Pancreas (tissue), 10 donors: Measurements from ENCODE around the gene ADAMTS9. TPM values are rescaled to one million over a fixed set of nuclear protein-coding genes. Genes with fewer than 3 reads are reported as not detected.

Source experiments
- ATAC-seq, 4 donors: fragments of 200-7000 bp; cut with Tn5 transposase; one replicate each; pipeline versions ENCODE4 v1.8.0 to v1.9.1; 2020; ENCODE audit warnings: mild to moderate bottlenecking in 4 of 4, moderate library complexity in 4 of 4
- DNase-seq, 6 donors: peaks; one replicate each; pipeline ENCODE4 v3.0.0-alpha.2; 2020
- FAIRE-seq: peaks from 2 replicates; lab custom pipeline; 2012; peaks lifted over from hg19 to GRCh38; lab: Jason Lieb, UNC
- H3K27ac ChIP-seq, 4 donors: fragments of 200-600 bp; sonication (generic); 1 replicate in 3 of 4; 2 replicates in 1 of 4; pipeline versions ENCODE4 v1.5.0 to v1.8.0; 2020
- H3K27me3 ChIP-seq, 4 donors: fragments of 200-600 bp; one replicate each; pipeline ENCODE4 v1.8.0; 2021
- H3K36me3 ChIP-seq, 3 donors: fragments of 200-600 bp; sonication (generic) in 1 of 3; one replicate each; pipeline versions ENCODE4 v1.5.0 to v1.8.0; 2020 to 2021
- H3K4me1 ChIP-seq, 3 donors: fragments of 200-600 bp; one replicate each; pipeline ENCODE4 v1.8.0; 2021
- H3K4me3 ChIP-seq, 4 donors: fragments of 200-600 bp; sonication (generic) in 2 of 4; one replicate each; pipeline versions ENCODE4 v1.5.0 to v1.8.0; 2020 to 2021
- H3K9me3 ChIP-seq, 4 donors: fragments of 200-600 bp; one replicate each; pipeline ENCODE4 v1.8.0; 2021
- CTCF ChIP-seq, 4 donors: fragments of 200-600 bp; sonication (generic) in 3 of 4; IDR thresholded peaks; one replicate each; pipeline versions ENCODE4 v1.5.0 to v1.8.0; 2021; ENCODE audit warnings: antibody characterized with exemption in 4 of 4
- whole genome bisulfite sequencing, 2 donors: extraction: QIAGEN DNeasy Blood & Tissue Kit; methylation state at CpG; one replicate each; pipeline ENCODE4 v1.1.7; 2013; 5-methylcytosine and 5-hydroxymethylcytosine counted together
- intact Hi-C, 3 donors: fragments of 100-400 bp; cut with DNase I; formaldehyde crosslinking; loops; one replicate each; pipeline versions ENCODE4 v1.11.1 to v1.14.2; 2022
- polyA plus RNA-seq, 2 donors: library from polyadenylated mRNA; stranded (reverse); fragments of 200-250 nt; gene quantifications; one replicate each; pipeline ENCODE4 v1.2.3, GENCODE V29; 2013
- total RNA-seq, 6 donors: library from RNA; stranded (reverse); fragmentation: NEBNext Ultra II Directional in 4 of 6; extraction: Animal tissue kit (Norgen Biotek cat#: 25700) in 4 of 6; gene quantifications; one replicate each; pipeline versions ENCODE4 v1.2.1 to v1.2.4, GENCODE V29; 2021 to 2023
- donor health status: healthy with polysubstance abuse.
- donor health status: DM: no; HTN: no; CAD: no; lungs with moderate emphysema.
- donor health status: DM: no; HTN: no; CAD: no.
- donor health status: control.
- donor health status: control.
- donor health status: Bipolar disorder and iron deficiency.
- donor health status: DM: yes; HTN: yes; CAD: no.
- donor health status: DM: no; HTN: no; CAD: no.
- donor health status: DM: no; HTN: no; CAD: no.
- donor health status: DM: yes; HTN: yes; CAD: no.

Gene ADAMTS9
- total and polyA plus RNA-seq, 8 donors: 11.4 to 34.7 (median 16.2) TPM

GRCh38 chr3:64578062-64578770 lies 109.6 kb downstream of the ADAMTS9 start:
- Histone ChIP-seq H3K36me3 (no peaks in the 10 kb centered on the region), H3K4me1 (peaks cover 0 to 6% (median 0%) of the 10 kb centered on the region in 3 donors), H3K4me3 (no peak overlapping the region), H3K27me3 (no peaks in the 10 kb centered on the region), H3K27ac (no peak overlapping the region), H3K9me3 (no peaks in the 10 kb centered on the region)
- intact Hi-C loops: no loop called here
- no peak for ATAC-seq
- DNase-seq: no peak
- 65 to 81% methylated on average over 7 of the region's 7 CpGs for WGBS, 2 donors
- FAIRE-seq: no peak
- TF ChIP-seq CTCF (IDR thresholded peaks at IDR 0.05): no peak

- no peak for TF ChIP-seq CTCF (IDR thresholded peaks at IDR 0.05)
- Histone ChIP-seq H3K27ac (no peak overlapping the region), H3K36me3 (no peaks in the 10 kb centered on the region), H3K27me3 (no peaks in the 10 kb centered on the region), H3K4me3 (no peak overlapping the region), H3K9me3 (no peaks in the 10 kb centered on the region), H3K4me1 (peaks cover 0 to 6% (median 0%) of the 10 kb centered on the region in 3 donors)
- intact Hi-C loops: no loop called here
- DNase-seq: no peak
- no peak for FAIRE-seq
- no peak for ATAC-seq
- WGBS, 2 donors: 89% methylated on average over 10 of the region's 10 CpGs
These were observed 111.5 kb downstream of the ADAMTS9 start for GRCh38 chr3:64576211-64576775.

GRCh38 chr3:64575211-64575844 lies 112.5 kb downstream of the ADAMTS9 start:
- H3K9me3 ChIP-seq: no peaks in the 10 kb centered on the region
- no peaks in the 10 kb centered on the region for H3K4me1 ChIP-seq
- peak; percentile 56 to 78 (median 64) for ATAC-seq
- WGBS, 2 donors: 86 to 94% methylated on average over 2 of the region's 2 CpGs
- H3K27ac ChIP-seq: no peak overlapping the region
- intact Hi-C loops: no loop called here
- TF ChIP-seq CTCF (IDR thresholded peaks at IDR 0.05): peak; percentile 17 to 47 (median 39)
- H3K36me3 ChIP-seq: no peaks in the 10 kb centered on the region
- FAIRE-seq: no peak
- no peak overlapping the region for H3K4me3 ChIP-seq
- no peak for DNase-seq
- H3K27me3 ChIP-seq: no peaks in the 10 kb centered on the region

- TF ChIP-seq CTCF (IDR thresholded peaks at IDR 0.05): no peak
- FAIRE-seq: no peak
- H3K36me3 ChIP-seq: no peaks in the 10 kb centered on the region
- WGBS, 2 donors: 87 to 92% methylated on average over 2 of the region's 2 CpGs
- no peak overlapping the region for H3K27ac ChIP-seq
- H3K4me1 ChIP-seq: no peaks in the 10 kb centered on the region
- ATAC-seq: no peak
- no peak overlapping the region for H3K4me3 ChIP-seq
- H3K9me3 ChIP-seq: no peaks in the 10 kb centered on the region
- intact Hi-C loops: no loop called here
- no peak for DNase-seq
- no peaks in the 10 kb centered on the region for H3K27me3 ChIP-seq
These were observed 113.6 kb downstream of the ADAMTS9 start for GRCh38 chr3:64574194-64574593.
